ENCODE data around the gene EXOC1L. TPM values are rescaled to one million over a fixed set of nuclear protein-coding genes. Genes with fewer than 3 reads are reported as not detected.

EXOC1L gene
- total RNA-seq, 1 experiment from 2014 or later, result not detected

GRCh38 chr4:55830048-55830447, 10.5 kb downstream of the EXOC1L start:
- Mint-ChIP-seq H3K36me3 (ENCODE audit: insufficient read depth, unreplicated experiment) (no peaks in the 10 kb centered on the region), H3K27ac (ENCODE audit: low read depth, unreplicated experiment) (no peak overlapping the region), H3K4me1 (ENCODE audit: insufficient read depth, unreplicated experiment) (no peaks in the 10 kb centered on the region), H3K27me3 (ENCODE audit: insufficient read depth, unreplicated experiment) (no peaks in the 10 kb centered on the region), H3K9me3 (ENCODE audit: unreplicated experiment) (no peaks in the 10 kb centered on the region), H3K4me3 (ENCODE audit: unreplicated experiment) (no peak overlapping the region)
- intact Hi-C loops (cut with micrococcal nuclease), result no loop called here
- ChIA-PET CTCF (no interaction called here), POLR2A (no interaction called here)
- TF ChIP-seq CTCF (IDR thresholded peaks at IDR 0.05; ENCODE audit: unreplicated experiment), result no peak
- no TSS peak for BruUV-seq (replicated peaks)
- DNase-seq (ENCODE audit: unreplicated experiment), result no peak

- no peak overlapping the region for H3K27ac Mint-ChIP-seq (ENCODE audit: low read depth, unreplicated experiment)
- no peaks in the 10 kb centered on the region for H3K4me1 Mint-ChIP-seq (ENCODE audit: insufficient read depth, unreplicated experiment)
- no TSS peak for BruUV-seq (replicated peaks)
These were observed 11.1 kb downstream of the EXOC1L start for GRCh38 chr4:55830716-55831115.

GRCh38 chr4:55834086-55834795, 14.7 kb downstream of the EXOC1L start:
- peak; percentile 28 for DNase-seq (ENCODE audit: unreplicated experiment)
- H3K36me3 Mint-ChIP-seq (ENCODE audit: insufficient read depth, unreplicated experiment), result no peaks in the 10 kb centered on the region
- ChIA-PET POLR2A (no interaction called here), CTCF (interaction anchor here (0.6 kb wide), 1 partner anchor 1551 kb away, joined by 3 read pairs; no protein-coding TSS in a partner anchor)
- no peaks in the 10 kb centered on the region for H3K27me3 Mint-ChIP-seq (ENCODE audit: insufficient read depth, unreplicated experiment)
- intact Hi-C loops (cut with micrococcal nuclease), result no loop called here
- no peaks in the 10 kb centered on the region for H3K4me1 Mint-ChIP-seq (ENCODE audit: insufficient read depth, unreplicated experiment)
- no peak overlapping the region for H3K27ac Mint-ChIP-seq (ENCODE audit: low read depth, unreplicated experiment)
- no peak overlapping the region for H3K4me3 Mint-ChIP-seq (ENCODE audit: unreplicated experiment)
- H3K9me3 Mint-ChIP-seq (ENCODE audit: unreplicated experiment), result no peaks in the 10 kb centered on the region
- BruUV-seq (replicated peaks), result no TSS peak
- TF ChIP-seq CTCF (IDR thresholded peaks at IDR 0.05; ENCODE audit: unreplicated experiment), result no peak

More at GRCh38 chr4:55830716-55831115, 11.1 kb downstream of the EXOC1L start:
- CTCF ChIA-PET, result interaction anchor here (0.7 kb wide), 1 partner anchor 49 kb away, joined by 3 read pairs; no protein-coding TSS in a partner anchor
- intact Hi-C loops (cut with micrococcal nuclease), result no loop called here
- Mint-ChIP-seq H3K36me3 (ENCODE audit: insufficient read depth, unreplicated experiment) (no peaks in the 10 kb centered on the region), H3K27me3 (ENCODE audit: insufficient read depth, unreplicated experiment) (no peaks in the 10 kb centered on the region), H3K9me3 (ENCODE audit: unreplicated experiment) (no peaks in the 10 kb centered on the region), H3K4me3 (ENCODE audit: unreplicated experiment) (no peak overlapping the region)
- POLR2A ChIA-PET, result interaction anchor here (0.7 kb wide), 1 partner anchor 1045 kb away, joined by 4 read pairs; no protein-coding TSS in a partner anchor
- TF ChIP-seq CTCF (IDR thresholded peaks at IDR 0.05; ENCODE audit: unreplicated experiment), result no peak
- DNase-seq (ENCODE audit: unreplicated experiment), result no peak

- intact Hi-C loops (cut with micrococcal nuclease), result no loop called here
- TF ChIP-seq CTCF (IDR thresholded peaks at IDR 0.05; ENCODE audit: unreplicated experiment), result no peak
- H3K4me3 Mint-ChIP-seq (ENCODE audit: unreplicated experiment), result no peak overlapping the region
- POLR2A ChIA-PET, result no interaction called here
- no peaks in the 10 kb centered on the region for H3K4me1 Mint-ChIP-seq (ENCODE audit: insufficient read depth, unreplicated experiment)
- CTCF ChIA-PET, result no interaction called here
- no peak overlapping the region for H3K27ac Mint-ChIP-seq (ENCODE audit: low read depth, unreplicated experiment)
- no peaks in the 10 kb centered on the region for H3K27me3 Mint-ChIP-seq (ENCODE audit: insufficient read depth, unreplicated experiment)
- H3K9me3 Mint-ChIP-seq (ENCODE audit: unreplicated experiment), result peaks cover 6% of the 10 kb centered on the region
- no peaks in the 10 kb centered on the region for H3K36me3 Mint-ChIP-seq (ENCODE audit: insufficient read depth, unreplicated experiment)
- no TSS peak for BruUV-seq (replicated peaks)
- no peak for DNase-seq (ENCODE audit: unreplicated experiment)
These were observed 18.3 kb downstream of the EXOC1L start for GRCh38 chr4:55837903-55838302.

Measured in MCF 10A (cell line).